Ovary (tissue), 9 donors: Measurements from ENCODE around the gene RPGRIP1L. TPM values are rescaled to one million over a fixed set of nuclear protein-coding genes. Genes with fewer than 3 reads are reported as not detected.

Source experiments
- DNase-seq, 5 donors: peaks; one replicate each; pipeline ENCODE4 v3.0.0-alpha.2; 2019 to 2020
- H3K27ac ChIP-seq, 2 donors: fragments of 200-600 bp; one replicate each; pipeline versions ENCODE4 v1.5.1 to v1.8.0; 2019 to 2022
- H3K27me3 ChIP-seq: fragments of 200-600 bp; one replicate; pipeline ENCODE4 v1.8.0; 2022
- H3K36me3 ChIP-seq: fragments of 200-600 bp; sonication (generic); one replicate; pipeline ENCODE4 v1.5.1; 2019
- H3K4me1 ChIP-seq: one replicate; pipeline ENCODE4 v1.8.1; 2013; ENCODE audit warnings: mild to moderate bottlenecking, moderate library complexity; ENCODE audit not compliant: insufficient read depth
- H3K4me3 ChIP-seq: fragments of 200-600 bp; sonication (generic); one replicate; pipeline ENCODE4 v1.5.1; 2017
- H3K9me3 ChIP-seq, 2 donors: fragments of 200-600 bp in 1 of 2; sonication (generic) in 1 of 2; one replicate each; pipeline versions ENCODE4 v1.5.1 to v1.8.1; 2013 to 2019; ENCODE audit warnings: mild to moderate bottlenecking in 1 of 2, moderate library complexity in 1 of 2
- CTCF ChIP-seq, 3 donors: fragments of 450-650 bp in 2 of 3; fragments of 200-600 bp in 1 of 3; IDR thresholded peaks; one replicate each; pipeline versions ENCODE4 v1.5.1 to v1.8.0; 2016 to 2022; ENCODE audit warnings: antibody characterized with exemption in 3 of 3, mild to moderate bottlenecking in 1 of 3
- EP300 ChIP-seq: sonication (generic); formaldehyde crosslinking; IDR thresholded peaks from one replicate; pipeline ENCODE4 v1.6.1; 2017; ENCODE audit warnings: antibody characterized with exemption
- POLR2A ChIP-seq: fragments of 450-650 bp; IDR thresholded peaks from one replicate; pipeline ENCODE4 v1.6.1; 2017; ENCODE audit warnings: antibody characterized with exemption, mild to moderate bottlenecking, moderate library complexity
- WGBS, 3 donors: extraction: QIAGEN DNeasy Blood & Tissue Kit in 1 of 3; methylation state at CpG; one replicate each; pipeline versions ENCODE4 v1.1.5 to v1.1.7; 2013 to 2017; 5-methylcytosine and 5-hydroxymethylcytosine counted together
- intact Hi-C, 4 donors: fragments of 100-400 bp; cut with DNase I; formaldehyde crosslinking; loops; one replicate each; pipeline versions ENCODE4 v1.11.0 to v1.15.1; 2022 to 2023
- polyA plus RNA-seq, 2 donors: library from polyadenylated mRNA; stranded (reverse); fragments of 200-250 nt in 1 of 2; fragments of 350-450 nt in 1 of 2; fragmentation: Illumina TruSeq in 1 of 2; extraction: RNeasy Lipid Tissue Mini Kit (QIAGEN cat#74804) in 1 of 2; gene quantifications; one replicate each; pipeline ENCODE4 v1.2.3, GENCODE V29; 2013 to 2014
- total RNA-seq, 7 donors: library from RNA; depleted of rRNA in 2 of 7; stranded (reverse); fragments of >200 nt in 2 of 7; fragmentation: NEBNext Ultra II Directional in 3 of 7; extraction: Animal tissue kit (Norgen Biotek cat#: 25700) in 3 of 7; gene quantifications; one replicate each; pipeline versions ENCODE4 v1.1.0 to v1.2.4, GENCODE V29; 2016 to 2023
- donor health status: DM: no; HTN: no; CAD: no; lungs with moderate emphysema.
- donor health status: DM: no; HTN: no; CAD: no.
- donor health status: Bipolar disorder and iron deficiency.
- donor health status: DM: yes; HTN: yes; CAD: no.
- donor health status: DM: no; HTN: no; CAD: no.
- donor health status: DM: yes; HTN: yes; CAD: no.

Gene RPGRIP1L
- total and polyA plus RNA-seq, 9 donors = 1.7 to 12.1 (median 7.7) TPM

- intact Hi-C loops = no loop called here
- no peaks in the 10 kb centered on the region for H3K9me3 ChIP-seq
- no peaks in the 10 kb centered on the region for H3K36me3 ChIP-seq
- DNase-seq = no peak
- no peaks in the 10 kb centered on the region for H3K27me3 ChIP-seq
- TF ChIP-seq CTCF (IDR thresholded peaks at IDR 0.05) (no peak), POLR2A (no peak), EP300 (no peak)
- peaks cover 9% of the 10 kb centered on the region for H3K4me1 ChIP-seq
- 7 to 10% (median 7%) methylated on average over 3 of the region's 3 CpGs for WGBS, 3 donors
- no peak overlapping the region for H3K4me3 ChIP-seq
- H3K27ac ChIP-seq = no peak overlapping the region
Measured at GRCh38 chr16:53745086-53745485, 41.4 kb upstream of the RPGRIP1L start.

- intact Hi-C loops = no loop called here
- no peaks in the 10 kb centered on the region for H3K36me3 ChIP-seq
- H3K4me1 ChIP-seq = peaks cover 9% of the 10 kb centered on the region
- H3K27me3 ChIP-seq = no peaks in the 10 kb centered on the region
- no peaks in the 10 kb centered on the region for H3K9me3 ChIP-seq
- TF ChIP-seq CTCF (IDR thresholded peaks at IDR 0.05) (no peak), POLR2A (no peak), EP300 (no peak)
- no peak overlapping the region for H3K4me3 ChIP-seq
- no peak overlapping the region for H3K27ac ChIP-seq
- no peak for DNase-seq
- 53 to 62% (median 57%) methylated on average over 3 of the region's 3 CpGs for WGBS, 3 donors
Measured at GRCh38 chr16:53744449-53744848, 40.8 kb upstream of the RPGRIP1L start.

- TF ChIP-seq CTCF (IDR thresholded peaks at IDR 0.05) = no peak
- TF ChIP-seq POLR2A = no peak
- no peak for TF ChIP-seq EP300
- no peak for DNase-seq
- Histone ChIP-seq H3K4me1 (peaks cover 9% of the 10 kb centered on the region), H3K9me3 (no peaks in the 10 kb centered on the region), H3K36me3 (no peaks in the 10 kb centered on the region), H3K4me3 (no peak overlapping the region), H3K27me3 (no peaks in the 10 kb centered on the region), H3K27ac (no peak overlapping the region)
- 78 to 85% (median 84%) methylated on average over 3 of the region's 3 CpGs for WGBS, 3 donors
- intact Hi-C loops = no loop called here
Measured at GRCh38 chr16:53743149-53743566, 39.5 kb upstream of the RPGRIP1L start.

GRCh38 chr16:53741546-53741945 lies 37.9 kb upstream of the RPGRIP1L start:
- H3K36me3 ChIP-seq = no peaks in the 10 kb centered on the region
- H3K4me1 ChIP-seq = peaks cover 9% of the 10 kb centered on the region
- no peak overlapping the region for H3K4me3 ChIP-seq
- WGBS, 3 donors = 87 to 94% (median 90%) methylated on average over 2 of the region's 2 CpGs
- intact Hi-C loops = no loop called here
- H3K27me3 ChIP-seq = no peaks in the 10 kb centered on the region
- no peak for TF ChIP-seq EP300
- H3K9me3 ChIP-seq = no peaks in the 10 kb centered on the region
- no peak for DNase-seq
- H3K27ac ChIP-seq = no peak overlapping the region

GRCh38 chr16:53740933-53741531 lies 37.4 kb upstream of the RPGRIP1L start:
- Histone ChIP-seq H3K4me1 (peaks cover 7% of the 10 kb centered on the region), H3K9me3 (no peaks in the 10 kb centered on the region), H3K27me3 (no peaks in the 10 kb centered on the region), H3K27ac (no peak overlapping the region), H3K4me3 (no peak overlapping the region), H3K36me3 (no peaks in the 10 kb centered on the region)
- intact Hi-C loops = no loop called here
- no peak for DNase-seq
- TF ChIP-seq POLR2A (no peak), EP300 (no peak), CTCF (IDR thresholded peaks at IDR 0.05) (no peak)
- 62 to 78% (median 71%) methylated on average over 3 of the region's 3 CpGs for WGBS, 3 donors
